ENCODE measurements around the gene FLT3. TPM values are rescaled to one million over a fixed set of nuclear protein-coding genes. Genes with fewer than 3 reads are reported as not detected.
"Not testable (repeated sequence)": the region's sequence is repeated elsewhere in the genome, so short reads cannot be mapped to it uniquely, and the experiment has no call there.

FLT3 gene
- total RNA-seq, 4 donors from 2014 or later, result 0.47 to 1.2 (median 1.2) TPM

DNA sequence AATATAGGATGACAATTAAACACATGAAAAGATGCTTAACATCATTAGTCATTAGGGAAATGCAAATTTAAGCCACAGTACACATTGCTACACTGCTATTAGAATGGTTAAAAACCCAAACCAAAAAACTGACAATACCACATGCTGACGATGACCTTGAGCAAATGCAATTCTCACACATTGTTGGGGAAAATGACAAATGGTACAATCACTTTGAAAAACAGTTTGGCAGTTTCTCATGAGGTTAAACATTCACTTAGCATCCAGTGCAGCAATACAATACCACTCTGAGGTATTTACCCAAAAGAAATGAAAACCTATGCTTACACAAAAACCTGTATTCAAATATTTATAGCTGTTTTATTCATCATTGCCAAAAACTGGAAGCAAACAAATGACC lies 11.3 kb downstream of the FLT3 start:
- no peak overlapping the region for H3K27ac ChIP-seq
- TF ChIP-seq, protein P1, sequence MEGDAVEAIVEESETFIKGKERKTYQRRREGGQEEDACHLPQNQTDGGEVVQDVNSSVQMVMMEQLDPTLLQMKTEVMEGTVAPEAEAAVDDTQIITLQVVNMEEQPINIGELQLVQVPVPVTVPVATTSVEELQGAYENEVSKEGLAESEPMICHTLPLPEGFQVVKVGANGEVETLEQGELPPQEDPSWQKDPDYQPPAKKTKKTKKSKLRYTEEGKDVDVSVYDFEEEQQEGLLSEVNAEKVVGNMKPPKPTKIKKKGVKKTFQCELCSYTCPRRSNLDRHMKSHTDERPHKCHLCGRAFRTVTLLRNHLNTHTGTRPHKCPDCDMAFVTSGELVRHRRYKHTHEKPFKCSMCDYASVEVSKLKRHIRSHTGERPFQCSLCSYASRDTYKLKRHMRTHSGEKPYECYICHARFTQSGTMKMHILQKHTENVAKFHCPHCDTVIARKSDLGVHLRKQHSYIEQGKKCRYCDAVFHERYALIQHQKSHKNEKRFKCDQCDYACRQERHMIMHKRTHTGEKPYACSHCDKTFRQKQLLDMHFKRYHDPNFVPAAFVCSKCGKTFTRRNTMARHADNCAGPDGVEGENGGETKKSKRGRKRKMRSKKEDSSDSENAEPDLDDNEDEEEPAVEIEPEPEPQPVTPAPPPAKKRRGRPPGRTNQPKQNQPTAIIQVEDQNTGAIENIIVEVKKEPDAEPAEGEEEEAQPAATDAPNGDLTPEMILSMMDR (IDR thresholded peaks at IDR 0.05), result no peak
- TF ChIP-seq EP300 (IDR thresholded peaks at IDR 0.05) (no peak), POLR2A (IDR thresholded peaks at IDR 0.05) (no peak), POLR2AphosphoS5 (IDR thresholded peaks at IDR 0.05) (no peak)
- peaks cover 6% of the 10 kb centered on the region for H3K27me3 ChIP-seq
- H3K9me3 ChIP-seq, result peaks cover under 1% of the 10 kb centered on the region
- DNase-seq (ENCODE audit: low spot score in 2 of 2), result no peak
- 58% methylated on average over 1 of the region's 1 CpG for WGBS
- no peak overlapping the region for H3K4me3 ChIP-seq
- no peaks in the 10 kb centered on the region for H3K4me1 ChIP-seq
- H3K36me3 ChIP-seq, result no peaks in the 10 kb centered on the region

- H3K27me3 ChIP-seq; H3K36me3 ChIP-seq; DNase-seq (ENCODE audit: low spot score in 2 of 2); H3K9me3 ChIP-seq; H3K27ac ChIP-seq; H3K4me1 ChIP-seq; H3K4me3 ChIP-seq: not testable (repeated sequence)
- WGBS, result 88% methylated on average over 2 of the region's 2 CpGs
Measured at GRCh38 chr13:28077820-28078219, 22.6 kb downstream of the FLT3 start.

DNA sequence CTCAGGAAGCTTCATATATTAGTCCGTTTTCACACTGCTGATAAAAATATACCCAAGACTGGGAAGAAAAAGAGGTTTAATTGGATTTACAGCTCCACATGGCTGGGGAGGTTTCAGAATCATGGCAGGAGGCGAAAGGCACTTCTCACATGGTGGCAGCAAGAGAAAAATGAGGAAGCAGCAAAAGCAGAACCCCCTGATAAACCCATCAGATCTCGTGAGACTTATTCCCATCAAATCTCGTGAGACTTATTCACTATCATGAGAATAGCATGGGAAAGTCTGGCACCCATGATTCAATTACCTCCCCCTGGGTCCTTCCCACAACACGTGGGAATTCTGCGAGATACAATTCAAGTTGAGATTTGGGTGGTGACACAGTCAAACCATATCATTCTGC lies 23.1 kb downstream of the FLT3 start:
- Histone ChIP-seq H3K27me3 (no peaks in the 10 kb centered on the region), H3K4me3 (no peak overlapping the region), H3K27ac (no peak overlapping the region), H3K9me3 (no peaks in the 10 kb centered on the region), H3K36me3 (no peaks in the 10 kb centered on the region), H3K4me1 (no peaks in the 10 kb centered on the region)
- TF ChIP-seq POLR2A (IDR thresholded peaks at IDR 0.05) (no peak), EP300 (IDR thresholded peaks at IDR 0.05) (no peak), POLR2AphosphoS5 (IDR thresholded peaks at IDR 0.05) (no peak)
- TF ChIP-seq, protein P1 (IDR thresholded peaks at IDR 0.05), result no peak
- no peak for DNase-seq (ENCODE audit: low spot score in 2 of 2)
- 79% methylated on average over 6 of the region's 6 CpGs for WGBS

DNA sequence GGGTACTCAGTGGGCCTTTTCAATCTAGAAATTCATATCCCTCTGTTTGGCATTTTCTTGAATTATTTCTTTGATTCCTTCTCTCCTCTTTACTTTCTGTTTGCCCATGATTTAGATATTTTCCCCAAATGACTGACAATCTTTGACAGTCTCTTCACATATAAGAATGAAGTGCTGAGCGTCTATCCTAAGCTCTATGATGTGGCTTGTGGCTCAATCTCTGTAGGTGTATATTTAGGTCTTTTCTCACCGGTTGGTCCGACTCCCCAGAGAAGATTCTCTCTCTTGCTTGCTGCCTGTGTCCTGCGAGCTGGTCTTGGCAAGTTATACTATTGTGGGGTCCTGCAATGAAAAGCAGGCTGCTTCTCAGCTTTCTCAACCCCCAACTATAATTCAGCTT lies 29.0 kb downstream of the FLT3 start:
- WGBS, result 80% methylated on average over 4 of the region's 4 CpGs
- DNase-seq (ENCODE audit: low spot score in 2 of 2), result no peak
- Histone ChIP-seq H3K27me3 (no peaks in the 10 kb centered on the region), H3K4me3 (no peak overlapping the region), H3K27ac (no peak overlapping the region), H3K9me3 (no peaks in the 10 kb centered on the region), H3K36me3 (no peaks in the 10 kb centered on the region), H3K4me1 (no peaks in the 10 kb centered on the region)
- TF ChIP-seq POLR2A (IDR thresholded peaks at IDR 0.05), result no peak
- no peak for TF ChIP-seq POLR2AphosphoS5 (IDR thresholded peaks at IDR 0.05)
- no peak for TF ChIP-seq EP300 (IDR thresholded peaks at IDR 0.05)
- TF ChIP-seq, protein P1 (IDR thresholded peaks at IDR 0.05), result no peak

GRCh38 chr13:28067491-28067890 lies 32.9 kb downstream of the FLT3 start:
- no peaks in the 10 kb centered on the region for H3K27me3 ChIP-seq
- 83% methylated on average over 3 of the region's 3 CpGs for WGBS
- no peaks in the 10 kb centered on the region for H3K4me1 ChIP-seq
- no peaks in the 10 kb centered on the region for H3K36me3 ChIP-seq
- no peak overlapping the region for H3K27ac ChIP-seq
- no peak for TF ChIP-seq EP300 (IDR thresholded peaks at IDR 0.05)
- TF ChIP-seq POLR2AphosphoS5 (IDR thresholded peaks at IDR 0.05), result no peak
- TF ChIP-seq POLR2A (IDR thresholded peaks at IDR 0.05), result no peak
- TF ChIP-seq, protein P1 (IDR thresholded peaks at IDR 0.05), result no peak
- no peaks in the 10 kb centered on the region for H3K9me3 ChIP-seq
- no peak overlapping the region for H3K4me3 ChIP-seq
- DNase-seq (ENCODE audit: low spot score in 2 of 2), result no peak
